ENCODE measurements around the gene FOSL1. TPM values are rescaled to one million over a fixed set of nuclear protein-coding genes. Genes with fewer than 3 reads are reported as not detected.

The FOSL1 gene
- total RNA-seq, 4 donors from 2014 or later, result 2.9 to 3.9 TPM; not detected in 2

- no peak for DNase-seq
- intact Hi-C loops (cut with DNase I; ENCODE audit: low total_unique reads), result no loop called here
- H3K9me3 ChIP-seq, result no peaks in the 10 kb centered on the region
Observed at GRCh38 chr11:65945430-65945911, 45.3 kb upstream of the FOSL1 start, which contains the start of gene TSGA10IP. TSS of gene TSGA10IP (plus strand) at chr11:65945480. CDS start at chr11:65945676, 196 bp downstream.

GRCh38 chr11:65944767-65945166 lies 44.6 kb upstream of the FOSL1 start:
- Histone ChIP-seq H3K9me3 (no peaks in the 10 kb centered on the region), H3K27ac (no peak overlapping the region), H3K27me3 (no peaks in the 10 kb centered on the region), H3K36me3 (no peaks in the 10 kb centered on the region), H3K4me3 (no peak overlapping the region), H3K4me1 (no peaks in the 10 kb centered on the region)
- intact Hi-C loops (cut with DNase I; ENCODE audit: low total_unique reads), result no loop called here
- no peak for DNase-seq
- no peak for TF ChIP-seq POLR2A (IDR thresholded peaks at IDR 0.05)
- TF ChIP-seq CTCF (IDR thresholded peaks at IDR 0.05), result no peak

More at GRCh38 chr11:65945430-65945911, 45.3 kb upstream of the FOSL1 start, which contains the start of gene TSGA10IP:
- no peaks in the 10 kb centered on the region for H3K27me3 ChIP-seq
- no peaks in the 10 kb centered on the region for H3K4me1 ChIP-seq
- no peaks in the 10 kb centered on the region for H3K36me3 ChIP-seq
- TF ChIP-seq CTCF (IDR thresholded peaks at IDR 0.05) (no peak), POLR2A (IDR thresholded peaks at IDR 0.05) (no peak)
- no peak within 1 kb of the TSS for H3K4me3 ChIP-seq
- no peak within 1 kb of the TSS for H3K27ac ChIP-seq

- Histone ChIP-seq H3K4me1 (no peaks in the 10 kb centered on the region), H3K27ac (no peak overlapping the region), H3K27me3 (no peaks in the 10 kb centered on the region), H3K36me3 (no peaks in the 10 kb centered on the region), H3K4me3 (no peak overlapping the region), H3K9me3 (no peaks in the 10 kb centered on the region)
- intact Hi-C loops (cut with DNase I; ENCODE audit: low total_unique reads), result no loop called here
- TF ChIP-seq POLR2A (IDR thresholded peaks at IDR 0.05), result no peak
- TF ChIP-seq CTCF (IDR thresholded peaks at IDR 0.05), result no peak
- no peak for DNase-seq
Observed at GRCh38 chr11:65944191-65944590, 44.0 kb upstream of the FOSL1 start.

- Histone ChIP-seq H3K4me3 (no peak overlapping the region), H3K4me1 (no peaks in the 10 kb centered on the region), H3K27me3 (no peaks in the 10 kb centered on the region), H3K27ac (no peak overlapping the region), H3K36me3 (no peaks in the 10 kb centered on the region), H3K9me3 (no peaks in the 10 kb centered on the region)
- no peak for TF ChIP-seq CTCF (IDR thresholded peaks at IDR 0.05)
- TF ChIP-seq POLR2A (IDR thresholded peaks at IDR 0.05), result no peak
- intact Hi-C loops (cut with DNase I; ENCODE audit: low total_unique reads), result no loop called here
- no peak for DNase-seq
Observed at GRCh38 chr11:65942531-65942930, 42.3 kb upstream of the FOSL1 start.

GRCh38 chr11:65941720-65942310 lies 41.6 kb upstream of the FOSL1 start:
- Histone ChIP-seq H3K36me3 (no peaks in the 10 kb centered on the region), H3K4me3 (no peak overlapping the region), H3K27me3 (no peaks in the 10 kb centered on the region), H3K27ac (no peak overlapping the region), H3K4me1 (no peaks in the 10 kb centered on the region), H3K9me3 (no peaks in the 10 kb centered on the region)
- TF ChIP-seq CTCF (IDR thresholded peaks at IDR 0.05), result no peak
- TF ChIP-seq POLR2A (IDR thresholded peaks at IDR 0.05), result no peak
- no peak for DNase-seq
- intact Hi-C loops (cut with DNase I; ENCODE audit: low total_unique reads), result no loop called here
